K562 (cell line): ENCODE data around the gene FAM227A. TPM values are rescaled to one million over a fixed set of nuclear protein-coding genes. Genes with fewer than 3 reads are reported as not detected.
"Not testable (repeated sequence)": the region's sequence is repeated elsewhere in the genome, so short reads cannot be mapped to it uniquely, and the experiment has no call there.

Source experiments
- ATAC-seq: fragments of 200-7000 bp; cut with Tn5 transposase; 3 replicates; pipeline ENCODE4 v1.9.1; 2020; ENCODE audit warnings: moderate library complexity
- BruUV-seq: library from RNA; stranded (reverse); fragments of 400-500 nt; replicated peaks from 2 replicates; lab custom pipeline; 2021; lab: Mats Ljungman, UMichigan
- CTCF ChIA-PET: fragments of 300-600 bp; formaldehyde crosslinking; extraction: SDS; loops from one replicate; lab custom pipeline; 2021; ENCODE audit warnings: low intra/inter-chr PET ratio; lab: Yijun Ruan, JAX
- POLR2A ChIA-PET: fragments of 300-600, 350-650 bp; sonication (Branson Sonifier 250); formaldehyde crosslinking; extraction: SDS; loops from one replicate; lab custom pipeline; 2021; ENCODE audit warnings: antibody characterized with exemption, inconsistent platforms; lab: Yijun Ruan, JAX
- DNase-seq, 4 experiments: peaks; one replicate each; pipeline versions ENCODE4 v3.0.0 to v3.0.0-alpha.2; 2011 to 2018; ENCODE audit warnings: low spot score in 3 of 4, mixed read lengths in 3 of 4; ENCODE audit errors: extremely low read depth in 1 of 4
- FAIRE-seq: peaks from 2 replicates; lab custom pipeline; 2011; peaks lifted over from hg19 to GRCh38; lab: Jason Lieb, UNC
- H2AFZ ChIP-seq: 2 replicates; pipeline ENCODE4 v1.6.0; 2011; ENCODE audit warnings: low read depth, low read length, control low read depth, inconsistent platforms
- H3K27ac ChIP-seq: fragments of 200-600 bp; 3 replicates; pipeline ENCODE4 v1.8.0; 2011; ENCODE audit warnings: low read depth, mild to moderate bottlenecking, control low read depth, inconsistent platforms, low read length, moderate library complexity, mixed read lengths; ENCODE audit errors: extremely low read depth
- H3K27me3 ChIP-seq, 2 experiments: fragments of 300-600 bp in 1 of 2; 2 replicates in 1 of 2; 3 replicates in 1 of 2; pipeline versions ENCODE4 v1.6.0 to v1.8.0; 2011; ENCODE audit warnings: inconsistent platforms in 2 of 2, low read length in 2 of 2, mild to moderate bottlenecking in 1 of 2, mixed read lengths in 1 of 2, moderate library complexity in 1 of 2; ENCODE audit not compliant: control insufficient read depth in 2 of 2, insufficient read depth in 2 of 2
- H3K36me3 ChIP-seq: fragments of 300-600 bp; 3 replicates; pipeline ENCODE4 v1.8.0; 2011; ENCODE audit warnings: mild to moderate bottlenecking, low read length, inconsistent platforms; ENCODE audit not compliant: control insufficient read depth, insufficient read depth
- H3K4me1 ChIP-seq, 2 experiments: fragments of 200-600 bp in 1 of 2; replicated peaks in 1 of 2; 2 replicates in 1 of 2; 3 replicates in 1 of 2; pipeline versions ENCODE4 v1.5.1 to v1.8.0; 2011; ENCODE audit warnings: inconsistent platforms in 2 of 2, low read length in 2 of 2, mild to moderate bottlenecking in 1 of 2, mixed read lengths in 1 of 2, moderate library complexity in 1 of 2; ENCODE audit not compliant: control insufficient read depth in 2 of 2, insufficient read depth in 2 of 2
- H3K4me2 ChIP-seq: 2 replicates; pipeline ENCODE4 v1.6.1; 2011; ENCODE audit warnings: low read length, control low read depth, inconsistent platforms, mixed read lengths; ENCODE audit not compliant: insufficient read depth
- H3K4me3 ChIP-seq: fragments of 200-600 bp; sonication (generic), shearing (Covaris generic); 2 replicates; pipeline ENCODE4 v1.5.1; 2016; ENCODE audit warnings: control low read depth, inconsistent platforms
- H3K79me2 ChIP-seq: fragments of 200-600 bp; 3 replicates; pipeline ENCODE4 v1.8.0; 2011; ENCODE audit warnings: low read length, inconsistent platforms; ENCODE audit not compliant: control insufficient read depth, insufficient read depth
- H3K9ac ChIP-seq, 2 experiments: 2 replicates each; pipeline versions ENCODE4 v1.6.0 to v1.6.1; 2011; ENCODE audit warnings: low read depth in 2 of 2, low read length in 2 of 2, control low read depth in 1 of 2, inconsistent platforms in 1 of 2, mild to moderate bottlenecking in 1 of 2, mixed read lengths in 1 of 2; ENCODE audit not compliant: insufficient read depth in 1 of 2
- H3K9me1 ChIP-seq: one replicate; pipeline ENCODE4 v1.6.0; 2011; ENCODE audit warnings: inconsistent platforms, mild to moderate bottlenecking, low read length, moderate library complexity; ENCODE audit not compliant: control insufficient read depth, insufficient read depth
- H3K9me3 ChIP-seq: replicated peaks from 2 replicates; pipeline ENCODE4 v1.5.1; 2011; ENCODE audit warnings: low read depth, low read length, inconsistent platforms; ENCODE audit not compliant: control insufficient read depth, insufficient read depth
- H4K20me1 ChIP-seq: replicated peaks from 2 replicates; pipeline ENCODE4 v1.6.1; 2011; ENCODE audit warnings: low read length, inconsistent platforms, mixed read lengths; ENCODE audit not compliant: control insufficient read depth, insufficient read depth
- RBBP5 ChIP-seq: fragments of 200-600 bp; sonication (generic); IDR thresholded peaks from 2 replicates; pipeline ENCODE4 v1.6.1; 2012; ENCODE audit warnings: borderline replicate concordance, mild to moderate bottlenecking, low read length, control low read depth, inconsistent platforms; ENCODE audit not compliant: insufficient read depth, poor library complexity, severe bottlenecking
- ZBTB7A ChIP-seq: IDR thresholded peaks from 2 replicates; pipeline ENCODE4 v1.6.1; 2011; ENCODE audit warnings: low read depth, mild to moderate bottlenecking, low read length, moderate library complexity, borderline replicate concordance; ENCODE audit not compliant: control insufficient read depth
- WGBS: fragments of 100-300 bp; shearing (Covaris generic); methylation state at CpG from one replicate; pipeline ENCODE4 v1.1.6; 2016; ENCODE audit warnings: low coverage, mixed read lengths; ENCODE audit not compliant: insufficient coverage; ENCODE audit errors: missing lambda C conversion rate; 5-methylcytosine and 5-hydroxymethylcytosine counted together
- in situ Hi-C: fragments of 300-500 bp; cut with MboI; formaldehyde crosslinking; loops from 4 replicates; pipeline ENCODE4 v1.15.0; 2018; ENCODE audit warnings: inconsistent platforms, mixed read lengths
- intact Hi-C: fragments of 100-400 bp; cut with micrococcal nuclease; formaldehyde crosslinking; loops from 2 replicates; pipeline ENCODE4 v1.14.2; 2022
- polyA plus RNA-seq, 8 experiments: library from polyadenylated mRNA; depleted of rRNA in 4 of 8; stranded (reverse) in 5 of 8; unstranded in 3 of 8; fragments of >200 nt; fragmentation: Nextera tagmentation in 2 of 8; fragmentation: Illumina TruSeq in 1 of 8; extraction: Ambion mirVana in 2 of 8; extraction: Trizol in 1 of 8; gene quantifications; 2 replicates each; pipeline versions ENCODE4 v1.2.1 to v1.2.3, GENCODE V29; 2011 to 2014; ENCODE audit warnings: inconsistent platforms in 1 of 8, missing spikeins in 1 of 8
- total RNA-seq, 7 experiments: library from RNA; depleted of rRNA in 6 of 7; stranded (reverse); fragments of >200 nt in 6 of 7; fragmentation: Illumina TruSeq in 2 of 7; extraction: Trizol in 2 of 7; gene quantifications; 2 replicates each; pipeline versions ENCODE4 v1.2.1 to v1.2.3, GENCODE V29; 2011 to 2021; ENCODE audit warnings: low replicate concordance in 1 of 7

FAM227A gene
- total and polyA plus RNA-seq, 9 of the 15 experiments (the other 6 are each of a cell fraction or from before 2014, with no cell fraction given): 0.10 to 2.2 (median 0.83) TPM

DNA sequence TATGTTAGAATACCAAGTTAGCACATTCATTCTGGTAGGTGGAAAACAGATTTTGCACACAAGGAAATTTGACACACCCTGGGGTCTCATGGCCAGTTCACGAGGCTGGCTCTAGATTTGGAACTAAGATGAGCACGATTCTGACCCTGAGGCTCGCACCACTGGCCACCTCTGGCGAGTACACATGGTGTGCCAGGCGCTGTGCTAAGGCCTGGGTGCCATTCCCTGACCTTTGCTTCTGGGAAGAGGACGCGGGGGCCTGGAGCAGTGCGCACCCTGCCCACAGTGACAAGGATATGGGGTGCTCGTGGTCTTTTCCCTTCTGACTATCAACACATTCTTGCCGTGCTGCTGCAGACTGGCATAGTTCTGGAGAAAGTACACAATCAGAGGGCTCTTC lies 56.7 kb downstream of the FAM227A start:
- Histone ChIP-seq H4K20me1 (no peaks in the 10 kb centered on the region), H3K9me1 (no peaks in the 10 kb centered on the region), H3K27me3 (0 out of 5 replicates have a peak, but pooled peaks cover 0 to 4% of the 10 kb centered on the region in 2 experiments), H3K36me3 (no peaks in the 10 kb centered on the region), H3K27ac (no peak overlapping the region), H3K79me2 (no peaks in the 10 kb centered on the region), H3K9me3 (no peaks in the 10 kb centered on the region), H3K4me1 (no peaks in the 10 kb centered on the region; a peak in 1 of 5 replicates), H2AFZ (no peak overlapping the region), H3K4me3 (no peak overlapping the region), H3K4me2 (no peak overlapping the region), H3K9ac (no peak overlapping the region)
- in situ Hi-C loops: loop anchor here (25.0 kb wide), 1 partner anchor 537 kb away; the partner anchor contains the start of gene PICK1
- ATAC-seq (no peak), FAIRE-seq (no peak), DNase-seq (no peak)
- BruUV-seq: no TSS peak
- CTCF ChIA-PET: no interaction called here
- TF ChIP-seq RBBP5 (no peak), ZBTB7A (no peak)
- POLR2A ChIA-PET: interaction anchor here (1.4 to 1.5 kb wide), 2 partner anchors 10 to 15 kb away, joined by 3 to 4 read pairs; no protein-coding TSS in a partner anchor
- 46% methylated on average over 7 of the region's 10 CpGs for WGBS
- intact Hi-C loops: no loop called here

DNA sequence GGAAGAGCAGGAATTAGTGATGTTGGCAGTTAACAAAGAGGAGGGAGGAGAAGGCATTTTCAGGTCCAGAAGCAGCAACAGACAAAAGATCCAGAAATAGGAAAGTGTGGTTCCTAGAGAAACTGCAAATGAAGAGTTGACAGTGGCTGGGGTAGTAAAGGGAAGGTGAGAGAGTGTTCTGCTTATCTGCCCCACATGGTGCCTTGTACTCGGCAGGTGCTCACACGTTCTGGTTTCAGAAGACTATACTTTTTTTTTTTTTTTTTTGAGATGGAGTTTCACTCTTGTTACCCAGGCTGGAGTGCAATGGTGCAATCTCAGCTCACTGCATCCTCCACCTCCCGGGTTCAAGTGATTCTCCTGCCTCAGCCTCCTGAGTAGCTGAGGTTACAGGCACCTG lies 73.3 kb downstream of the FAM227A start:
- intact Hi-C loops, H3K9me1 ChIP-seq, ATAC-seq, H3K79me2 ChIP-seq, H3K27ac ChIP-seq, FAIRE-seq, H3K36me3 ChIP-seq, H3K9ac ChIP-seq, H3K4me2 ChIP-seq, H2AFZ ChIP-seq, H3K4me3 ChIP-seq, BruUV-seq, CTCF ChIA-PET, DNase-seq, H3K9me3 ChIP-seq, H4K20me1 ChIP-seq, H3K4me1 ChIP-seq, H3K27me3 ChIP-seq: not testable (repeated sequence)
- in situ Hi-C loops: loop anchor here (25.0 kb wide), 1 partner anchor 521 kb away; the partner anchor contains the start of gene PICK1
- 28% methylated on average over 3 of the region's 3 CpGs for WGBS
- POLR2A ChIA-PET: interaction anchor here (0.6 kb wide), 1 partner anchor 72 kb away, joined by 3 read pairs; no protein-coding TSS in a partner anchor
